LNCaP clone FGC (cell line): Measurements from ENCODE around the gene PLCD3.
A peak's percentile ranks its signal among the peaks of the same experiment; 100 is the strongest.

ENCODE experiments used
- DNase-seq: peaks from one replicate; pipeline ENCODE4 v3.0.0-alpha.2; 2011; ENCODE audit warnings: low read depth
- H3K4me3 ChIP-seq: 2 replicates; pipeline ENCODE4 v1.5.1; 2011; ENCODE audit warnings: mild to moderate bottlenecking, low read depth, low read length, control low read depth
- TF ChIP-seq, protein P1 (sequence below): IDR thresholded peaks from 2 replicates; pipeline ENCODE4 v1.5.1; 2012; ENCODE audit warnings: mild to moderate bottlenecking; ENCODE audit not compliant: control insufficient read depth, insufficient read depth; ENCODE audit errors: extremely low read depth

PLCD3 gene

DNA sequence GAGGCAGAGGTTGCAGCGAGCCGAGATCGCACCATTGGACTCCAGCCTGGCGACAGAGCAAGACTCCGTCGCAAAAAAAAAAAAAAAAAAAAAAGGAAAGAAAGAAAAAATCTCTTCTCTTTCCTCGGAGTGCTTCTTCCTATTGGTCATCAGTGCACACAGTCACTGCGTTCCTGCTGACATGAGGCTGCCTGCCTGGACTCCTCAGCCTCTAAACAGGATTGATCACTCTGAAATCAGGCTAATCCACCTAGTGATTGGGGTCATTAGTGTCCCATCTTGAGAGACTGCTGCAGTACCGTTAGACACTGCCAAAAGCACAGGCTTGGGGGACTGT is 30.8 kb downstream of the PLCD3 start:
- TF ChIP-seq, protein P1, sequence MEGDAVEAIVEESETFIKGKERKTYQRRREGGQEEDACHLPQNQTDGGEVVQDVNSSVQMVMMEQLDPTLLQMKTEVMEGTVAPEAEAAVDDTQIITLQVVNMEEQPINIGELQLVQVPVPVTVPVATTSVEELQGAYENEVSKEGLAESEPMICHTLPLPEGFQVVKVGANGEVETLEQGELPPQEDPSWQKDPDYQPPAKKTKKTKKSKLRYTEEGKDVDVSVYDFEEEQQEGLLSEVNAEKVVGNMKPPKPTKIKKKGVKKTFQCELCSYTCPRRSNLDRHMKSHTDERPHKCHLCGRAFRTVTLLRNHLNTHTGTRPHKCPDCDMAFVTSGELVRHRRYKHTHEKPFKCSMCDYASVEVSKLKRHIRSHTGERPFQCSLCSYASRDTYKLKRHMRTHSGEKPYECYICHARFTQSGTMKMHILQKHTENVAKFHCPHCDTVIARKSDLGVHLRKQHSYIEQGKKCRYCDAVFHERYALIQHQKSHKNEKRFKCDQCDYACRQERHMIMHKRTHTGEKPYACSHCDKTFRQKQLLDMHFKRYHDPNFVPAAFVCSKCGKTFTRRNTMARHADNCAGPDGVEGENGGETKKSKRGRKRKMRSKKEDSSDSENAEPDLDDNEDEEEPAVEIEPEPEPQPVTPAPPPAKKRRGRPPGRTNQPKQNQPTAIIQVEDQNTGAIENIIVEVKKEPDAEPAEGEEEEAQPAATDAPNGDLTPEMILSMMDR, result no peak
- DNase-seq, result no peak
- no peak overlapping the region for H3K4me3 ChIP-seq

DNA sequence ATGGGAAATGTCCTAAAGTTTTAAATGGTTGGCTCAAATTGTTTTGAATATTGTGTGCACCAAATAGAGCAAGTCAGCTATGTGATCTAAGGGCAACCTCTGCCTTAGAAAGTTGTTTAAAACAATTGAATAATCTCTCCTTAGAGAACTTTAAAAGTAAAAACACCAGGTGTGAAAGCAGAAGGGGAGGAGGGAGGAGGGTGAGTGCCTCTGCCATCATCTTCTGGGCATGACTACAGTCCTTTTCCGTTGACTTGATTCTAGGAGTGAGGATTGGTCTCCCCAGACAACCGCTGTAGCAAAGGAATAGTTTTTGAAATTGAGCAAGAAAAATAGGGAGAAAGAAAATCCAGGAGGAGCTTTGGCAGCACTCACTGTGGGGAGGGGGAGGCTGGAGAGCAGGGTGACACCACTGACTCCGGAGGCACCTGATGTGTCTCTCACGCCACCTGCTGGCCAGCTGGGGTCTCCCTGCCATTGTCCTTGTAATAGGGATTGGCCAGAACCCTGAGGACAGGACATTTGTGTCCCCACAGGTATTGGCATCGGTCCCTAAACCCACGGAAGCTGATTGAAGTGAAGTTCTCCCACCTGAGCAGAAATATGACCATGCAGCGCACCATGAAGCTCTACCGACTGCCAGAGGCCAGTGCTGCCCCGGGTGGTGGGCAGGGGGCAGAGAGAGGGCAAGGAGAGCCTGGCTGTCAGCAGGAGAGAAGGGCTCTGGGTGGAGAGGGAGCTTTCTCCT is 33.3 kb downstream of the PLCD3 start:
- TF ChIP-seq, protein P1, result peak; percentile 94
- DNase-seq, result no peak
- H3K4me3 ChIP-seq, result no peak overlapping the region

DNA sequence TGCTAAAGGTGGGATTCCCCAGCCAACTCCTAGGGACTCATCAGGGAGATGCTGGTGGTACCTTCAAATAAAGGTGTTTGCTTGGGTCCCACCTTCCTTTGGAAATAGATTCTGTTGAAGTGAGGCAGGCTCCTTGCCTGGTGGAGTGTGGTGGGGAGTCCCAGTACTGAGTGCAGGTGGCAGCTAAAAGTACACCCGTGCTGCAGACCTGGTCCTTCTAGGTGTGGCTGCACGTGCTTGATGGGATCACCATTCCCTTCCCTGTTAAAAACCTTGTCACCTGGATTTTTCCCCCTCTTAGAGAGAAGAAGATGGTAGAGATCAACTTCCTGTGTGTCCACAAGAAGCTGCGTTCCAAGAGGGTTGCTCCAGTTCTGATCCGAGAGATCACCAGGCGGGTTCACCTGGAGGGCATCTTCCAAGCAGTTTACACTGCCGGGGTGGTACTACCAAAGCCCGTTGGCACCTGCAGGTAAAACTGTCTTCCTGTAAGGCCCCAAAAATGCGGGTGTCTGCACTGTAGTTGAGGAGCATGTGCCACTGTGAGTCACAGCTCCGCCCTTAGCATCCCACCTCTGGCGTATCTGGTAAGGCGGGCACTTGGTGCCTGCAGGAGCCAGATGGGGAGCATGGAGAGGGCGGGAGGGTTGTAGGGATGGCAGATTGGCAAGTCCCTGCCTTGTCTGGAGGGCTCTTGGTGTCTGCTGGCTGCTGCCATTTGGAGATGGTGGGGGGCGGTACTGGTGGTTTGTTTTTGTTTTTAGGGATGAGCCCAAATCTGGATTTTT is 34.0 kb downstream of the PLCD3 start:
- DNase-seq, result no peak
- H3K4me3 ChIP-seq, result no peak overlapping the region
- TF ChIP-seq, protein P1, result no peak

DNA sequence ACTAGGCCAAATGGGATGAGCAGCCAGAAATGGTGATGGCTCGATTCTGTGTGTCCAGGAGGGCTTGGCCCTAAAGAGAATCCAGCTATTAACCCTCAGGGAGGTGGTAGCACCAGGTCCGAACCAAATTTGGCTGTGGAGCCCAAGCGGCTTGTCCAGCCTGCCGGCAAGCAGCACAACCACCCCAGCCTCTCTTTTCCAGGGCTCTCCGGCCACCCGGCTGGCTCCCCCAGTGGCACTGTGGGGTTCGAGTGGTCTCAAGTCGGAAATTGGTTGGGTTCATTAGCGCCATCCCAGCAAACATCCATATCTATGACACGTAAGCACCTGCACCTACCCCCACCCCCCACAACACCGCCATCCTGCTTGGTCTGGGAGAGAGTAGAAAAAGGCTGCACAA is 35.4 kb downstream of the PLCD3 start:
- H3K4me3 ChIP-seq, result no peak overlapping the region
- no peak for DNase-seq
- TF ChIP-seq, protein P1, result no peak

DNA sequence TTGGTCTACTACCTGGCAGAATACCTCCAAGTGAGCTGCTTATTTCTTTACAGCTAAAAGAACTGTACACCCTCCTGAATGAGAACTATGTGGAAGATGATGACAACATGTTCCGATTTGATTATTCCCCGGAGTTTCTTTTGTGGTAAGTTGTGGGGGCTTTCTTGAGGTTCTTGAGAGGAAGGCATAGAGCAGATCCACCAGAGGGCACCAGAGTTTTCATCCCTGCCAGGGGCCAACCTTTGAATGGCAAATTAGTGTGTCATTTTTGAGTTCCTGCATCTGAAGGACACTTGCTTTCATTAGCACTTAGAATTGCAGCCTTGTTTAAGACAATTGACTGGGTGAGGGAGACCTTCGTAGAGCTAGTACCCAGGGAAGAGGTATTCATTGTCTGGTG is 36.2 kb downstream of the PLCD3 start:
- TF ChIP-seq, protein P1, result peak; percentile 41
- no peak for DNase-seq
- no peak overlapping the region for H3K4me3 ChIP-seq

DNA sequence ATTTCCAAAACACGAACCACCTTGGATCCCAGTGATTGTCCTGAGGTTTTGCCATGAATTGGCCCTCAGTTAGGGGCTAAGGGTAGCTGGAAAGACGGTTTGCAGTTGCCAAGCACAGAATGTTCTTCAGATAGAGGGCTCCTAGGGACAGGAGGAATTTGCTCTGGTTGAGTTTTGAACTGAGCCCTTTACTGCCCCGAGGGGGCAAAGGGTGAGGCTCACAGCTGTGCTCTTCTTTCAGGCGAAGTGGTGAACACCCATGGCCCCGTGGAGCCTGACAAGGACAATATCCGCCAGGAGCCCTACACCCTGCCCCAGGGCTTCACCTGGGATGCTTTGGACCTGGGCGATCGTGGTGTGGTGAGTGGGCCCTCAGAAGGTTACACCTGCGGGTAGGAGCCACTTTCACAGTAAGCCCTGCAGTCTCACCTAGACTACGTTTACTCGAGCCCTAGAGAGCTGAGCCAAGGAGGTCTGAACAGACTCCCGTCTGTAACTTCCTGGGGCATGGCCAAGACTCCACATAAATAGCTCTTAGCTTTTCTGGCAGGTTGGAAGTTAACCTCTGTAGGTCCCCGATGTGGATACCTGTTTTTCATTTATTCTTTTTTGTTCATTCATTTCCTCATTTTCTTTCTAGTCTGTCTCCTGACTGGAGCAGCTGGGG is 38.7 kb downstream of the PLCD3 start:
- no peak overlapping the region for H3K4me3 ChIP-seq

More for the DNA sequence above, 38.7 kb downstream of the PLCD3 start:
- no peak for DNase-seq
- TF ChIP-seq, protein P1, result no peak
